ENCODE measurements around the gene SUGCT. TPM values are rescaled to one million over a fixed set of nuclear protein-coding genes. Genes with fewer than 3 reads are reported as not detected.
A peak's percentile ranks its signal among the peaks of the same experiment; 100 is the strongest.

Gene SUGCT
- total RNA-seq, 1 donor from 2014 or later, result 9.8 TPM

- no peaks in the 10 kb centered on the region for H3K27me3 Mint-ChIP-seq (ENCODE audit: low read depth)
- peaks cover 36% of the 10 kb centered on the region for H3K4me1 Mint-ChIP-seq
- H3K36me3 Mint-ChIP-seq, result no peaks in the 10 kb centered on the region
- no peaks in the 10 kb centered on the region for H3K9me3 Mint-ChIP-seq
- TF ChIP-seq CTCF (IDR thresholded peaks at IDR 0.05; ENCODE audit: unreplicated experiment), result no peak
- DNase-seq (ENCODE audit: low spot score in 2 of 2, unreplicated experiment in 2 of 2), result no peak
- H3K4me3 Mint-ChIP-seq, result no peak overlapping the region
- peak overlapping the region; percentile 33 for H3K27ac Mint-ChIP-seq
Measured at GRCh38 chr7:40299097-40299496, 164.3 kb downstream of the SUGCT start.

- no peak for DNase-seq (ENCODE audit: low spot score in 2 of 2, unreplicated experiment in 2 of 2)
- peak overlapping the region; percentile 19 for H3K27ac Mint-ChIP-seq
Measured at GRCh38 chr7:40300146-40300670, 165.4 kb downstream of the SUGCT start.

GRCh38 chr7:40301486-40302068, 166.8 kb downstream of the SUGCT start:
- Mint-ChIP-seq H3K9me3 (no peaks in the 10 kb centered on the region), H3K4me1 (peaks cover 40% of the 10 kb centered on the region), H3K27ac (peak overlapping the region; percentile 53), H3K27me3 (ENCODE audit: low read depth) (no peaks in the 10 kb centered on the region), H3K36me3 (no peaks in the 10 kb centered on the region), H3K4me3 (no peak overlapping the region)
- TF ChIP-seq CTCF (IDR thresholded peaks at IDR 0.05; ENCODE audit: unreplicated experiment), result no peak
- DNase-seq (ENCODE audit: low spot score in 2 of 2, unreplicated experiment in 2 of 2), result no peak

More at GRCh38 chr7:40300146-40300670, 165.4 kb downstream of the SUGCT start:
- no peaks in the 10 kb centered on the region for H3K36me3 Mint-ChIP-seq
- no peak overlapping the region for H3K4me3 Mint-ChIP-seq
- peaks cover 36% of the 10 kb centered on the region for H3K4me1 Mint-ChIP-seq
- no peaks in the 10 kb centered on the region for H3K27me3 Mint-ChIP-seq (ENCODE audit: low read depth)
- H3K9me3 Mint-ChIP-seq, result no peaks in the 10 kb centered on the region
- no peak for TF ChIP-seq CTCF (IDR thresholded peaks at IDR 0.05; ENCODE audit: unreplicated experiment)

DNA sequence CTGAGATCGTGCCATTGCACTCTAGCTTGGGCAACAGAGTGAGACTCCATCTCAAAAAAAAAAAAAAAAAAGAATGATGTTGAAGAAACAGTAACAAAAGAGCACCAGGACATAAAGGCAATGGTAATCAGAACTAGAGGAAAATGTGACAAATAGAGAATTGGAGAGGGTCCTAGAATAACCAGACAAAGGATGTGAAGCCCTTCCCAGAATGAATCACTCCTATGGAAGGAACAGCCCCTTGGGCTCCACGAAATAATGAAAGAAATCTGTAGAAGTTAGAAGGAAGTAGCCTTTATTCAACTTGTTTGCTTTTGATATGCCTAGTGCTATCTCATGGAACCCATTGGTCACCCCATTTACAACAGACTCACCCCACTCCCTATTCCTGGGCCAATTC, 169.2 kb downstream of the SUGCT start:
- Mint-ChIP-seq H3K4me1 (peaks cover 36% of the 10 kb centered on the region), H3K4me3 (no peak overlapping the region), H3K27ac (no peak overlapping the region), H3K36me3 (no peaks in the 10 kb centered on the region), H3K9me3 (no peaks in the 10 kb centered on the region), H3K27me3 (ENCODE audit: low read depth) (no peaks in the 10 kb centered on the region)
- no peak for DNase-seq (ENCODE audit: low spot score in 2 of 2, unreplicated experiment in 2 of 2)
- no peak for TF ChIP-seq CTCF (IDR thresholded peaks at IDR 0.05; ENCODE audit: unreplicated experiment)

DNA sequence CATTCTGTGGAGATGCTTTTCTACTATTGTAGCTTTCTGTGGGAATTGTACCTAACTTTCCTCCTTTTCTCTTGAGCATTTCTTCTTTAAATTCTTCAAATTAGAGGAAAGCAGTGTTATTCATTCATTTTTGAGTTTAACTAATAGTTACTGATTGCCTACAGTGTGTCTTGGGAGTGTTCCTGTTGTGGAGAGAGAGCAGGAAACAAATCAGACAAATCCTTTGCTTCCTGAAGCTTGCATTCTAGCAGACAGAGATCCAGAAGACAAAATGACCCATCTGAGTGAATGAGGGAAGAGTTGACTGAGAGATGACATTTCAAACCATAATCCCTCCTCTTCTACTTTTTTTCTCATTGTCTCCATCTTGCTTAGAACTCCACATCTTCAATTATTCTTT, 170.4 kb downstream of the SUGCT start:
- peaks cover 34% of the 10 kb centered on the region for H3K4me1 Mint-ChIP-seq
- H3K27me3 Mint-ChIP-seq (ENCODE audit: low read depth), result no peaks in the 10 kb centered on the region
- no peak overlapping the region for H3K4me3 Mint-ChIP-seq
- no peaks in the 10 kb centered on the region for H3K36me3 Mint-ChIP-seq
- TF ChIP-seq CTCF (IDR thresholded peaks at IDR 0.05; ENCODE audit: unreplicated experiment), result no peak
- DNase-seq (ENCODE audit: low spot score in 2 of 2, unreplicated experiment in 2 of 2), result no peak
- no peaks in the 10 kb centered on the region for H3K9me3 Mint-ChIP-seq
- no peak overlapping the region for H3K27ac Mint-ChIP-seq

All from mesothelial cell of epicardium (in vitro differentiated cells).